Chondrocyte (in vitro differentiated cells): ENCODE data around the gene FMNL2. TPM values are rescaled to one million over a fixed set of nuclear protein-coding genes. Genes with fewer than 3 reads are reported as not detected.

Source experiments
- DNase-seq: peaks from one replicate; pipeline ENCODE4 v3.0.0; 2021; ENCODE audit warnings: mixed read lengths, low spot score
- H3K27ac Mint-ChIP-seq: one replicate; pipeline ENCODE4 v1.8.0; 2021; ENCODE audit warnings: mild to moderate bottlenecking, moderate library complexity, mixed read lengths; ENCODE audit not compliant: unreplicated experiment
- H3K27me3 Mint-ChIP-seq: 2 replicates; pipeline ENCODE4 v1.8.0; 2021; ENCODE audit warnings: low read depth, mixed read lengths
- H3K36me3 Mint-ChIP-seq: 2 replicates; pipeline ENCODE4 v1.8.0; 2021; ENCODE audit warnings: low read depth, mixed read lengths
- H3K4me1 Mint-ChIP-seq: 2 replicates; pipeline ENCODE4 v1.8.0; 2021; ENCODE audit warnings: low read depth, mild to moderate bottlenecking, mixed read lengths
- H3K4me3 Mint-ChIP-seq: one replicate; pipeline ENCODE4 v1.8.0; 2021; ENCODE audit warnings: mild to moderate bottlenecking, moderate library complexity, mixed read lengths; ENCODE audit not compliant: unreplicated experiment
- H3K9me3 Mint-ChIP-seq: 2 replicates; pipeline ENCODE4 v1.8.0; 2021; ENCODE audit warnings: low read depth, mixed read lengths
- total RNA-seq: library from RNA; stranded (reverse); gene quantifications from 3 replicates; pipeline ENCODE4 v1.2.1, GENCODE V29; 2021
- TF ChIP-seq, protein P1 (sequence below): fragments of 200-600 bp; sonication (generic); IDR thresholded peaks from 2 replicates; pipeline ENCODE4 v1.5.0; 2021; ENCODE audit warnings: antibody characterized with exemption, mild to moderate bottlenecking, moderate library complexity

The FMNL2 gene
- total RNA-seq, 1 donor from 2014 or later: 33.9 TPM

DNA sequence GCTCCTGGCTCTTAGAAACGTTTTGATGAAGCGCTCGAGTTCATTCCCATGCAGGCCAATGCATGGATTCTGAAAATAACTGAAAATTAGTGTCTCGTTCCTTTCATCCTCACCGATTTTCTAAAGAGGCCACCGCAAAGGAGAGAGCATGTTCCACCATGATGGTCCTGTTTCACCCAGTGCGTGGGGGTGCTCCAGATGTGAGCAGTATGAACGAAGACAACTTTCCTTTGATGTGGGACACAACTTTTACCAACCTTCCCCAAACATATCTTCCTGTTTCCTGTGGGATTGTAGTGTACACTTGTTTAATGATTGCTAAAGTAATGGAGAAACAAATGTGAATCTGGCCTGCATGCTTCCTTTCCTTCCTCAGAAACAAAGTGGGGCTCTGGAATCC is 267.8 kb downstream of the FMNL2 start:
- Mint-ChIP-seq H3K27me3 (no peaks in the 10 kb centered on the region), H3K4me1 (peaks cover 36% of the 10 kb centered on the region), H3K4me3 (no peak overlapping the region), H3K9me3 (no peaks in the 10 kb centered on the region), H3K36me3 (peaks cover 3% of the 10 kb centered on the region), H3K27ac (no peak overlapping the region)
- TF ChIP-seq, protein P1, sequence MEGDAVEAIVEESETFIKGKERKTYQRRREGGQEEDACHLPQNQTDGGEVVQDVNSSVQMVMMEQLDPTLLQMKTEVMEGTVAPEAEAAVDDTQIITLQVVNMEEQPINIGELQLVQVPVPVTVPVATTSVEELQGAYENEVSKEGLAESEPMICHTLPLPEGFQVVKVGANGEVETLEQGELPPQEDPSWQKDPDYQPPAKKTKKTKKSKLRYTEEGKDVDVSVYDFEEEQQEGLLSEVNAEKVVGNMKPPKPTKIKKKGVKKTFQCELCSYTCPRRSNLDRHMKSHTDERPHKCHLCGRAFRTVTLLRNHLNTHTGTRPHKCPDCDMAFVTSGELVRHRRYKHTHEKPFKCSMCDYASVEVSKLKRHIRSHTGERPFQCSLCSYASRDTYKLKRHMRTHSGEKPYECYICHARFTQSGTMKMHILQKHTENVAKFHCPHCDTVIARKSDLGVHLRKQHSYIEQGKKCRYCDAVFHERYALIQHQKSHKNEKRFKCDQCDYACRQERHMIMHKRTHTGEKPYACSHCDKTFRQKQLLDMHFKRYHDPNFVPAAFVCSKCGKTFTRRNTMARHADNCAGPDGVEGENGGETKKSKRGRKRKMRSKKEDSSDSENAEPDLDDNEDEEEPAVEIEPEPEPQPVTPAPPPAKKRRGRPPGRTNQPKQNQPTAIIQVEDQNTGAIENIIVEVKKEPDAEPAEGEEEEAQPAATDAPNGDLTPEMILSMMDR: no peak
- DNase-seq: no peak

DNA sequence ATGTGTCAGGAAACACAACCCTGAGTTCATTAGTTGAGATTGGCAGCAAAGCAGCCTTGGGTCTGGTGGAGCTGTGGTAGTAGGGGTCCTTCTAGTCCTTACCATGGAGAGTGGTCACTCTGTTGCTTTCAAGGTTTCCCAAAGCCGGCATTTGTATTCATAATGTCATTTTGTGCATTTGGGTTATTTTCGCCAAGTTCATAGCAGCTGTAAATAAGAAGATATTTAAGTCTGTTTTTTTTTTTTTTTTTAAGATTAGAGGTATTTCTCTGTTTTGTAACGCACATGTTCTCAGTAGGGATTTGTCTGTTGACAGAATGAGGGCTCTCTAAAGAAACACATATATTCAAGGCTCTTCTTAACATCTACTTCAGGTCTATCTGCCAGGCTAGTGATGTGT is 268.2 kb downstream of the FMNL2 start:
- Mint-ChIP-seq H3K4me1 (peaks cover 38% of the 10 kb centered on the region), H3K36me3 (no peaks in the 10 kb centered on the region), H3K27me3 (no peaks in the 10 kb centered on the region), H3K9me3 (no peaks in the 10 kb centered on the region), H3K4me3 (no peak overlapping the region), H3K27ac (no peak overlapping the region)
- no peak for DNase-seq
- TF ChIP-seq, protein P1: no peak

DNA sequence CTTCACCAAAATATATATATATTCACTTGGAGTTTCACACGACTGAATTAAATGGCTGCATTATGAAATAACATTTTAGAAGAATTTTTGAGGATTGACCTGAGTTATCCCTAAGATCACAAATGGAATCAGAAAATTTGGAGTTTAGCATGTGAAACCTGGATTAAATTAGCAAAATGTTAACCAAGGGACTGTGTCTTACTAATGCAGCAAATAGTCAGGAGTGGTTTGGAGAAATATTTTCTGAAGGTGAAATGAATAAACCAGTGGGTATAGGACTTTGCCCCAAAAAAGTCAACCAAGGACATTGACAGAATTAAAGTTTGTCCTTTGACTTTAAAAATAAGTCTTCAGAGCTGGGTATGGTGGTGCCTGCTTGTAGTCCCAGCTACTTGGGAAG is 271.1 kb downstream of the FMNL2 start:
- Mint-ChIP-seq H3K4me1 (peaks cover 26% of the 10 kb centered on the region), H3K4me3 (no peak overlapping the region), H3K27me3 (no peaks in the 10 kb centered on the region), H3K27ac (peak overlapping the region; percentile 22), H3K9me3 (no peaks in the 10 kb centered on the region), H3K36me3 (peaks cover 5% of the 10 kb centered on the region)
- no peak for DNase-seq
- TF ChIP-seq, protein P1: no peak

DNA sequence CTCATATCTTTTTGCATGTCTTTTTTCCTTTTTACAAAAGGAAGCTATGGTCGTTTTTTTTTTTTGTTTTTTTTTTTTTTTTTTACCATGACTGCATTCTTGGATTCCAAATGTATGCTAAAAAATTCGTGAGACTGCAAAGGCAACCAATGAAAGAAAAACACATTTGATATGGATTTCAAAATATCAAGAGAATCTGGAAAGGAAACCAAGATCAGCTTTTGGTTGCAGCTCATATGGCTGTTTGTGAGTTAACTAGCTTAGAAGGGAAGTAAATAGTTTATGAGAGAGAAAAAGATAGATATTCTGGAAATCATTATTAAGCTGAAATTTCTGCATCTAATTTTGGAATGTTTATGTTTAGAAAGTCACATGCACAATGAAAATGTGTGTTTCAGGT is 272.0 kb downstream of the FMNL2 start:
- Mint-ChIP-seq H3K36me3 (peaks cover 6% of the 10 kb centered on the region), H3K27me3 (no peaks in the 10 kb centered on the region), H3K4me1 (peaks cover 33% of the 10 kb centered on the region), H3K27ac (peak overlapping the region; percentile 74), H3K9me3 (no peaks in the 10 kb centered on the region), H3K4me3 (no peak overlapping the region)
- DNase-seq: no peak
- TF ChIP-seq, protein P1: no peak

DNA sequence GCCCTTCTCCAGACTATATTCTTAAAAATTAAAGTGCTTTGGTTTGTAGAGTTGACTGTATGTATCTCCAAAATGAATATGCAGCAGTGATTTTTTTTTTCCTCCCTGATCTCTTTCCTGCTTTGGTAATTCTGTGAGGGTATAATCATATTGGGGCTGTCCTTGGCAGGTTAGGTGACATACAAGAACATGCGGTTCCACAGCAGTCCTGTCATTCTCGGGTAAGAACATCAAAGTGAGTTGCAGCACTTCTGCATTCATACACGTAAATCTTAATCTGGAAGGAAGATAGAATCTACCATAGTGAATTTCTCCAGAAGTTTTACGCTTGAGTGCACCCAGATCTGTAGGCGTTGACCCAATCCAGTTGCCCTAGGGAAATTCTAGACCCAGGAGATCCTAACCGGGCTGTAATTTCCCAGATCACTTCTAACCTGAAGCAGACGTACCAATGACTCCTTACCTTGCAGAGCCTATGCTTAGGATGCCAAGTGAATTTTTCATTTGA is 272.9 kb downstream of the FMNL2 start:
- Mint-ChIP-seq H3K27ac (no peak overlapping the region), H3K27me3 (no peaks in the 10 kb centered on the region), H3K36me3 (peaks cover 6% of the 10 kb centered on the region), H3K9me3 (no peaks in the 10 kb centered on the region), H3K4me3 (no peak overlapping the region), H3K4me1 (peaks cover 37% of the 10 kb centered on the region)
- TF ChIP-seq, protein P1: no peak
- DNase-seq: no peak
